ENCODE measurements around the gene RPS6KA6.
A peak's percentile ranks its signal among the peaks of the same experiment; 100 is the strongest.
"Not testable (repeated sequence)": the region's sequence is repeated elsewhere in the genome, so short reads cannot be mapped to it uniquely, and the experiment has no call there.

RPS6KA6 gene

DNA sequence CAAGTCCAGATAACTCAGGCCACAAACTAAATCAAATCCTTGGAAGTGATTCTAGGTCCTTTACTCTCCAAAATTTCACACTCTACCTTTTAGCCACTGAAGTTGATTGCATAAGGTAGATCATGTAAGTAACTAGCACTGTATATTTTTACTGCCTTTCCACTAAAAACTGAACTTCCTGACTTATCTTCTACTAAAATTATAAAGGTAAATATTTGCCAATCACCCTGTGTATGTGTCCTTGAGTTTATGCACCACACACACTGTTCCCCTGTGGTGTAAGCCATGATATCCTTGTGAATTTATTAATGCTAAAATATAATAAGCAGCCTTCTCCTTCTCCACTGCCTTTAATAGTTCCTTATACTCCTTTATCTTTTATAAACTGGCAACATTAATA lies 25.6 kb downstream of the RPS6KA6 start:
- no peak for DNase-seq (ENCODE audit: low read depth)

DNA sequence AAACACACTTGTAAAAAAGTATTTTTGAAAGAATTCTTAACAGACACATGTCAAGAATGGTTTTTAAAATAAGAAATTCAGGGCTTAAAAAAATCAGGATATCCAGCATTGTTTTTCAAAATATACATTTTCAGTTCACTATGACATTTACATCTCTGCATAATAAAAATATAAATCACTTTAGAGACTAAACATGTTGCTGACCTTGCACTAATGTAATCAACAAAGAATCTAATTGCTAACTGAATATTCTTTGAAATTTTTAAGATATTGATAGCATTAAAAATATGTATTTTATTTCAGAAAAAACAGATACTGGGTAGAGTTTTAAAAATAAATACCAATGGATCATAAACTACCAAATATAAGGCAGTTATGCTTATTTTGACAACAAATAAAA lies 26.4 kb downstream of the RPS6KA6 start:
- DNase-seq (ENCODE audit: low read depth), result no peak

DNA sequence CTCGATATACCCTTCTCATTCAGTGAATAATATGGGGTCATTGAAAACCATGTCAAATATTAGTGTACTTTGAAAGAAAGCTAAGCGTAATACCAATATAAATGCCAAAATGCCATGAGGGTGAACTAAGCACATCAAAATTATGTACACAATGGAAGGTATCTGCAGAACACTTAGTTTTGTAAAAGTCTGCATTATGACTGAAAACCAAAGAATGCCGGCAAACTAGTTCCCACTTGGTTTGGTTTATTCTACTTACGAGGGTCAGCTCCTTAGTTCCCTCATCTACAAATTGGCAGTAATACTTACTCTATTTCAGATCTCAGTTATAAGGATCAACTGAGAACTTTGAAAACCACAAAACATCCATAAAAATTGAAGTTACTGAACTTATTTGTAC lies 27.3 kb downstream of the RPS6KA6 start:
- DNase-seq (ENCODE audit: low read depth), result no peak

DNA sequence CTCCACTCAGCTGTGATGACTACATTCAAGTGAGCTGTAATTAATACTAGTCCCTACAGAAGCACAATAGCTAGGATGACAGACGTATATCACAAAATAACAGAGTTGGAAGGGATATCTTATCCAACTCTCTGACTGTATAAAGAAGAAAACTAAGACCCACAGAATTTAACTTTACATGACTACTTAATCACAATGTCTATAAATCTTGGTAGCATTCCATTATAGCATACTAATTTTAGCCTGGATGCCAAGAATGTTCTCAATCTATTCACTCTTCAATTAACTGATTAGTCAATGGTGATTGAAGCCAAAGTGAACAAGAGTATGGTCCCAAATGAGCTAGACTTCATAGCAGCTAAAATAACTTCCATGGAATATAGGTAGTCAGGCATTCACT lies 31.2 kb downstream of the RPS6KA6 start:
- DNase-seq (ENCODE audit: low read depth), result peak; percentile 9

DNA sequence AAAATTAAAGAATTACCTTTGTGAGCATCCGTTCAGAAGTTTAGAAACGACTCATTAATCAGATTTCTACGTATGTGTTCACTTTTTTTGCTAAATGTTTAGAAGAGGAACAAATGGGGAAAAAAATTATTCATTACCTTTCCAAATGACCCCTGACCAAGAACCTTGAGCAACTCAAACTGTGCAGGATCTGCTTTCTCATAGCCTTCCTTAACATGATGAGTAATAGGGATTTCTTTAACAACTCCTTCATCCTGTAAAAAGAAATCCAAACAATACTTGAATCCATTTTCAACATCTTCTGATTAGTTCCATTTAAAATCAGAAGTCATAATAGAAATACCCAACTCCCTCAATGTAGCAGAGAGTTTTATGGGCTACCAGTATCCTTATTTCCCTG lies 32.1 kb downstream of the RPS6KA6 start:
- peak; percentile 34 for DNase-seq (ENCODE audit: low read depth)

DNA sequence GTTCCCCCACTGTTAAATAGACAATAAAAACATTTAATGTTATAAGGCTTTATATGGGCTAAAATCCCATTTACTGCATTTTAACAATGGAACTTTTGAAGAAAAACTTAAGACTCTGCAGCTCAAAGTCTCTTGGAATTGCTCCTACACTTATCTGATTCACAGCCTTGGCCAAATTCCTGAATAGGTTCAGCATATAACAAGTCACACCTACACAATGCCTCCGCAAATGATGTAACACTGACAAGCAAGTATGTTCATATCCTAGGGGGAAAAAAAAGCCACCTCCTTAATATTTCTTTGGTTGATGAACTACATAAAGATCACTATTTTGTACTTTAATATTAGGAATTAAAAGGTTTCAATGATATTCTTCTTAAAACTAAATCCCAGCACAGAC lies 34.5 kb downstream of the RPS6KA6 start:
- DNase-seq (ENCODE audit: low read depth), result peak; percentile 36

DNA sequence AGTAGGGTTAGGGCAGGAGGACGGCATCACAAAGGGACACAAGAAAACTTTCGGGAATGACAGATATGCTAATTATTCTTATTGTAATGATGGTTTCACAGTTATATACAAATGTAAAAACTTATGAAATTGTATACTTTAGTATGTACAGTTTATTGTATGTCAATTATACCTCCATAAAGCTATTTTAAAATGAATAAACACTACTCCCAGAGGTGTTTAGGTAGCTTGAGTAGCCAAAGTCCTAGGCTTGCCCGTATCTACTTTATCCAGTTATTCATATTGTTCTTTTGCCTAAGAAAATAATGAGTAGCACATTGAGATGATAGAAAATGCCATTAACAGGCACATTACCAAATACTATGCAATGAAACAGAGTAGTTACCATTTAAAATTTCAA lies 43.0 kb downstream of the RPS6KA6 start:
- DNase-seq (ENCODE audit: low read depth), result no peak

DNA sequence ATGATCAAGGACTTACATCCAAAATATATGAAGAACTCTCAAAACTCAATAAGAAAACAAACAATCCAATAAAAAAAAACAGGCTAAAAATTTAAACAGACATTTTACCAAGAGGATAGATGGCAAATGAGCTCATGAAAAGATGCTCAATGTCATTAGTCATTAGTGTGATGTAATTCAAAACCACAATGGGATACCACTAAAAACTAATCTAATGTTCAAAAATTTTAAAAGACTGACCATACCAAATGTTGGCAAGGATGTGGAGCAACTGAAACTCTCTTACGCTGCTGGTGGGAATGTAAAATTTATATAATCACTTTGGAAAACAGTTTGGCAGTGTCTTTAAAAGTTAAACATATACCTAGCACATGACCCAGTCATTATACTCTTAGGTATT lies 43.7 kb downstream of the RPS6KA6 start:
- peak; percentile 53 for DNase-seq (ENCODE audit: low read depth)

DNA sequence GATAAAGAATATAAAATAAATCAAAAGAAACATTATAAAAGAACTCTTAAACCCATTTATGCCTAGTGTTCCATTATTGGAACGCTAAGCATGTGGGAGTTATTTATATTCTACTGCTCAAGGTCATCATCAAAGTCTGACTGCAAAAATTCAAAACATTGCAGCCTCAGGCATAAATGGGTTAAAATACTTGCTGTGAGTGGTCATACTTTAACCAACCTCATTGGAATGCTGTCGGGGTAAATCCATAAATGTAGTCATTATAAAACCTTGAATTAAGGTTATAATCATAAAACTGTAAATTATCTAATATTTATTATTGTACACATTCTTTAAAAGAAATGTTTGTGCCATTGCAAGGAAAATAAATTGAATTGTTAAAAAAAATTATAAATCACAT lies 55.0 kb downstream of the RPS6KA6 start:
- peak; percentile 58 for DNase-seq (ENCODE audit: low read depth)

DNA sequence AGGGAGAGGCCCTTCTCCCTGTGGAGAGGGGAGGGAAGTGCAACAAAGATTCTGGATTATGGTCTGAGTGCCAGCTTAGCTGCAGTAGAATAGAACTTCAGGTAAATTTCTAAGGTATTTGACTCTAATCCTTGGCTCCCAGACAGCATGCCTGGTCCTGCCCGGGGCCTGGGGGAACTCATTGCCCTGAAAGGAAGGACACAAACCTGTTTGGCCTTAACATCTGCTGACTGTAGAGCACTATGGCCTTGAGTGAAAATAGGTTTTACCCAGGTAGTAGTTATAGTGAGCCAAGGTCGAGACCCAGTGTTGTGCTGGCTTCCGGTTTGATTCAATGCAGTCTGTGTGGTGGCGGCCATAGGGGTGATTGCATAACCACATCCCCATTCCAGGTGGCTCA lies 64.4 kb downstream of the RPS6KA6 start:
- no peak for DNase-seq (ENCODE audit: low read depth)

DNA sequence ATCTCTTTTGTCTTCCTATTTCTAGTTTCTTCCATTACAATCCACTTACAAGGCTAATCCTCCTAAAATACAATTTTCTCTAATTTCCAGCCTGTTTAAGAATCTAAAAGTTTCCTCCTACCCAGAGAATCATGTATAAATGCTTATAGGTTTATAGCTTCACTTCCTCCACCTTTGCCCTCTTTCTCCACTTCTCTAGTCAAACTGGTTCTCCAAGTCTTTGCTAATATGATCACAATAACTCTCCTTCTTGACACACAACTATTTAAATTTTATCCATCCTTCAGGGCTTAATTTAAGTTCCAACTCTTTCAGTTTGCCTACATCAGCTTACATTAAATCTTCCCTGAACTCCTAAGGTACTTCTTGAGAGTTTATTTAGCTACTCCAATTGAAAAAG lies 69.2 kb downstream of the RPS6KA6 start:
- no peak for DNase-seq (ENCODE audit: low read depth)

DNA sequence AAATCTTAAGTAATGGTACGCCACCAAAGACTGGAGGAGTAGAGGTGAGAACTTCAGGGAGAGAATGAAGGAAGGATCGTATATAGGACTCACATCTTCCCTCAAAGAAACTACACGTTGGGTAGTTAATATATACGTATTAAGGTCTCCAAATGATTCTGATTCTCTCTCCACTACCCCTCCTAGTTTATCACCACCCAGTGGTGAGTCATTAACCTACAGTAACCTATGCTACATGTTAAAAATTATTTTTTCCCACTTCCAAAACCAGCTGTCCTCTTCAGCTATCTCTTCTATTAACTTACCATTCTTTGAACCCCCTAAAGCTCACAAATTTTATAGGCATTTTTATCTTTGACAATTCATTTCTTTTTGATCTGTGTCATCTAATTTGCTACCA lies 69.7 kb downstream of the RPS6KA6 start:
- no peak for DNase-seq (ENCODE audit: low read depth)

DNA sequence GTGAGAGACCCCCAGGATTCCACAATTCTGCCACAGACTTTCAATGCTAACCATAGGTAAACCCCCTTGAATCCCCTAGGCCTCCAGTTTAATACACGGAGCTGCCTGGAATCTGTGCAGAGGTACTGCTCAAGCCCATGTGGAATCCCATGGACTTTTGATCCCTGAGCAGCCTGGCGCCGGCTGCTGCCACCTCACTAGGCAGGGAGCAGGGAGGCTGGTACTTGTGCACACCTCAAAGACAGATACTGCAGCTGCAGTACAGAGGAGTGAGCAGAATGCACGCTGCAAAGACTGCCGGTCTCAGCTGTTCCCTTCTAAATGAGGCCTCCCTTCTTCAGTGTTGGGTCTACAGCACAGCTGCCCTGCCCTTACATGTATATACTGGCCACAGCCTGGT lies 79.4 kb downstream of the RPS6KA6 start:
- DNase-seq (ENCODE audit: low read depth), result no peak

DNA sequence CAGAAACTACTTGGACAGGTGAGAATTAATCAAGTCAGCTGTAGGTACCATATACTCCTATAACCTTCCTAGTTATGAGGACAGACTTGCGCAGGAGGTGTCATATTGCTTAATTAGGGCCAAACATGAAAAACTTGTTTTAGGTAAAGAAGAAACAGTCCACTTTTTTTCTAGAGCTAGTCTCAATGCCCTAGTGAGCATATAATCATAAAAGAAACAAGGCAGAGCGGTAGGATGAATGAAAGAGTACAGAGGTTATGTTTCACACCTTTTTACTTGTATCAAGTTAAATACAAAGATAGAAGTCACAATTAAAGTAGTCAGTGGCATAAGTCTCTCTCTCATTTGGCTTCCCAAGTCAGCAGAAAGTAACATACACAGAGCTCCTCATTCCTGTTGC lies 88.9 kb downstream of the RPS6KA6 start:
- DNase-seq (ENCODE audit: low read depth), result no peak

DNA sequence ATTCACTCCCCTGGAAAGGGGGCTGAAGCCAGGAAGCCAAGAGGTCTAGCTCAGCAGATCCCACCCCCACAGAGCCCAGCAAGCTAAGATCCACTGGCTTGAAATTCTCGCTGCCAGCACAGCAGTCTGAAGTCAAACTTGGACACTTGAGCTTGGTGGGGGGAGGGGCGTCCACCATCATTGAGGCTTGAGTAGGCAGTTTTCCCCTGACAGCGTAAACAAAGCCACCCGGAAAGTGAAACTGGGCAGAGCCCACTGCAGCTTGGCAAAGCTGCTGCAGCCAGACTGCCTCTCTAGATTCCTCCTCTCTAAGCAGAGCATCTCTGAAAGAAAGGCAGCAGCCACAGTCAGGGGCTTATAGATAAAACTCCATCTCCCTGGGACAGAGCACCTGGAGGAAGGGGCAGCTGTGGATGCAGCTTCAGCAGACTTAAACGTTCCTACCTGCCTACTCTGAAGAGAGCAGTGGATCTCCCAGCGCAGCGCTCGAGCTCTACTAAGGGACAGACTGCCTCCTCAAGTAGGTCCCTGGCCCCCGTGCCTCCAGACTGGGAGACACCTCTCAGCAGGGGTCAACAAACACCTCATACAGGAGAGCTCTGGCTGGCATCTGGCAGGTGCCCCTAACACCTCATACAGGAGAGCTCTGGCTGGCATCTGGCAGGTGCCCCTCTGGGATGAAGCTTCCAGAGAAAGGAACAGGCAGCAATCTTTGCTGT lies 108.4 kb downstream of the RPS6KA6 start:
- not testable (repeated sequence) for DNase-seq (ENCODE audit: low read depth)

DNA sequence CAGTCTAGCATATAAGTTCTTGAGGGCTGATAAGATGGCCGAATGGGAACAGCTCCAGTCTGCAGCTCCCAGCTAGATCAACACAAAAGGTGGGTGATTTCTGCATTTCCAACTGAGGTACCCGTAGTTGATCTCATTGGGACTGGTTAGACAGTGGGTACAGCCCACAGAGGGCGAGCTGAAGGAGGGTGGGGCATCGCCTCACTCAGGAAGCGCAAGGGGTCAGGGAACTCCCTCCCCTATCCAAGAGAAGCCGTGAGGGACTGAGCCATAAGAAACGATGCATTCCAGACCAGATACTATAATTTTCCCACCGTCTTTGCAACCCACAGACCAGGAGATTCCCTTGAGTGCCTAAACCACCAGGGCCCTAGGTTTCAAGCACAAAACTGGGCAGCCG lies 109.0 kb downstream of the RPS6KA6 start:
- no peak for DNase-seq (ENCODE audit: low read depth)

DNA sequence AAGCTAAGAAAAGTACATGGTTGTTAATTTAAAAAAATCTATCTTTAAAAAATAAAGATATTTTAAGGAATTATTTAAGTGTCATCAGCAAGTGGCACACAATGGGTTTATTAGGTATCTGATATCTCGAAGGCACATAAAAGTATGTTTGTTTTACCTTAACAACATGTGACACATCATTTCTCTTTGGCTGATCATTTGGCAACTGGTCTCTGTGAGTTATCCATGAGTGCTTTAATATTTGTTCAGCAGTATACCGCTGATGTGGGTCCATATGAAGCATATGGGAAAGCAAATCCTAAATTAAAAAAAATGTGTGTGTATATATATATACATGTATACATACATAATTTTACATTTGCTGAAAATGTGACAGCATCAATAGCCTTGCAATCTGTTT lies 123.2 kb downstream of the RPS6KA6 start:
- no peak for DNase-seq (ENCODE audit: low read depth)

DNA sequence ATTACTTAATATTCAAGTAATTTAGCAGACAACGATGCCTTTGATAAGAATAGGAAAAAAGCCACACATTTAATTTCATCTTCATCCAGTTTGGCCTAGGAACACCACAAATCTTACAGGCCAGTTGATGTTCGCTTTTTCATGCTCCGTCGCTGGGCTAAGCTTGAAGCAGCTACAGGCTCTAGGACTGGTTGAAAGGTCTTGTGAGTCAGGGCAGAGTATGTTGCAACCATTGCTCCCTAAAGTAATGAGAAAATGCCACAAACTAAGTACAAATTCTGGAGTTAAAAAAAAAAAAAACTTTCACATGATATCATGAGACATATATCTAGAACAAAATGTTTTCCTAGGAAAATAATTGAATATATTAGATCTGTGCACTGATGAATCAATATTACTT lies 123.8 kb downstream of the RPS6KA6 start:
- no peak for DNase-seq (ENCODE audit: low read depth)

DNA sequence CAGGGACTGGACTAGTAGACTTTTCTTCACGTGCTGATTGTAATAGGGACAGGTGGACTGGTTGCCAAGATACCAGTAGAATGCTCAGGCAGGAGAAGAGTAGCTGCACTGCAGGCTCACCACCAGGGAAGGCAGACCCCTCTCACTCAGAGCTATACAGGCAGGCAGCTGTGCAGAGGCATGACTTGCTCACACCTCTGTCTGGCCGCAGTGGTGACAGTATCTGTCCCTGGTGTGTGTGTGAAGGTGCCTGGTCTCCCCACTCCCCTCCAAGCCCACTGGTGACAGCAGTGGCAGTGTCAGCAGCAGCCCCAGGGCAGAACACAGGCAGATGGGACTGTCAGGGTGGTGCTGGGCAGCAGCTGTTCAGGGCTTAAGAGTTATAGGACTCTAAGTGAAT lies 140.7 kb downstream of the RPS6KA6 start:
- DNase-seq (ENCODE audit: low read depth), result no peak

DNA sequence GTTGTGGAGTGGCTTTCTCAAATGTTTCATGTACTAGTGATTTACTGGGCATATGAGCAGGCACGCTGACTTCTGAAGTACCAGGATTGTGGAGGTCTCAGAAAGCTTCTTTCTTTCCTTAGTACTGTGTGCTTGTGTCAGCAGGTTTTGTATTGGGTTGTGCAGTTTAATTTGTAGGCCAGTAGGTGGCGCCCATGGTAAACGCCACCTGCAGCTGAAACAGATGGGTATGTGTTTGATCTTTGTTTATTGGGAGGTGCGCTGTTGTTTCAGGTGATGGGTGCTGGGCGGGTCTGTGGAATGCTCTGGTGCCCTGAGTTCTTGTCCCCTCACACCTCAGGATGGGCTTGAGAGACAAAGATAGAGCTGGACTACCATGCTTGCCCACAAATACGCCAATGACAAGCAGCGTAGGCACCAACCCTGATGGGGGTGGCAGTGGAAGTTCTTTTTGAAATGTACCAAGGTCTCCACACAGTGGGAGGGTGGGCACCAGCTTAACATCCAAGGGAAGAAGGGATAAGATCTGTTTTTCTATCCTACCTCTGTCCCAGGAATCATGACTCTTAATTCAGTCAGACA lies 141.5 kb downstream of the RPS6KA6 start:
- DNase-seq (ENCODE audit: low read depth), result peak; percentile 43

DNA sequence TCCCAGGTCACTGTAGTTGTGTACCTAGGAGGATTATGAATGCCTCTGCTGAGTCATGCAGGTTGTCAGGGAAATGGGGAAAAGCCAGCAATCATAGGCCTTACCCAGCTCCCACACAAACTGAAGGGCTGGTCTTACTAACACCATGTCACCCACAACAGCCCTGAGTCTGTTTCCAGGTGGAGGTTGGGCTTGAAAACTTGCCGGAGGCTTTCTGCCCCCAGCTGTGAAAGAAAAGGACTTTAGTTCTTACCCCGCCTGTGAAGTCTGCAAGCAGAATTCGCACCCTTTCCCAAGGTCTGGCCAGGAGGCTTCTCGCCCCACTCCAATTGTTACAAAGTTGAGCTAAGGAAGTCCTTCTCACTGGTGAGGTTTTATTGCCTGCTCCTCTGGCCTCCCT lies 143.9 kb downstream of the RPS6KA6 start:
- DNase-seq (ENCODE audit: low read depth), result no peak
